NCI-H146 treated with DMSO at 0.1 percent for 48 hours (cell line): ENCODE results near the gene ST8SIA1.
"Not testable (repeated sequence)": the region's sequence is repeated elsewhere in the genome, so short reads cannot be mapped to it uniquely, and the experiment has no call there.

Source experiments
- DNase-seq: peaks from one replicate; lab custom pipeline; 2025; ENCODE audit not compliant: unreplicated experiment; lab: John Stamatoyannopoulos, UW

Gene ST8SIA1

GRCh38 chr12:22334410-22335100, at the start of gene ST8SIA1:
Gene ST8SIA1, minus strand, starts transcription at chr12:22334707. Its CDS starts 475 bp downstream, at chr12:22334232.
- no peak for DNase-seq

- no peak for DNase-seq
These were observed 45.5 kb upstream of the ST8SIA1 start for GRCh38 chr12:22380031-22380430.

GRCh38 chr12:22377731-22378496, 43.4 kb upstream of the ST8SIA1 start:
- DNase-seq, result no peak

GRCh38 chr12:22376596-22377150, 42.2 kb upstream of the ST8SIA1 start:
- not testable (repeated sequence) for DNase-seq

GRCh38 chr12:22374508-22374907, 40.0 kb upstream of the ST8SIA1 start:
- DNase-seq, result no peak

GRCh38 chr12:22372277-22372837, 37.9 kb upstream of the ST8SIA1 start:
- no peak for DNase-seq

GRCh38 chr12:22366181-22366580, 31.7 kb upstream of the ST8SIA1 start:
- no peak for DNase-seq

GRCh38 chr12:22361785-22362184, 27.3 kb upstream of the ST8SIA1 start:
- no peak for DNase-seq

- DNase-seq, result no peak
These were observed 26.3 kb upstream of the ST8SIA1 start for GRCh38 chr12:22360774-22361173.

- no peak for DNase-seq
These were observed 23.0 kb upstream of the ST8SIA1 start for GRCh38 chr12:22357531-22357930.

GRCh38 chr12:22356231-22356630, 21.7 kb upstream of the ST8SIA1 start:
- no peak for DNase-seq

- DNase-seq, result no peak
These were observed 20.6 kb upstream of the ST8SIA1 start for GRCh38 chr12:22355011-22355580.

GRCh38 chr12:22353615-22354325, 19.3 kb upstream of the ST8SIA1 start:
- no peak for DNase-seq

- DNase-seq, result no peak
These were observed 16.4 kb upstream of the ST8SIA1 start for GRCh38 chr12:22350886-22351285.

GRCh38 chr12:22348208-22348607, 13.7 kb upstream of the ST8SIA1 start:
- DNase-seq, result no peak

GRCh38 chr12:22340143-22340542, 5.6 kb upstream of the ST8SIA1 start:
- no peak for DNase-seq

GRCh38 chr12:22339691-22340090, 5.2 kb upstream of the ST8SIA1 start:
- no peak for DNase-seq

- no peak for DNase-seq
These were observed 1.3 kb upstream of the ST8SIA1 start for GRCh38 chr12:22335794-22336166.

GRCh38 chr12:22333713-22334409, 646 bp downstream of the ST8SIA1 start:
- no peak for DNase-seq

- DNase-seq, result no peak
These were observed 1.3 kb downstream of the ST8SIA1 start for GRCh38 chr12:22333186-22333712.
